GM19438 (cell line): ENCODE measurements around the gene FRMD1.

Experiments used
- ATAC-seq: cut with Tn5 transposase; IDR thresholded peaks from one replicate; pipeline ENCODE4 v1.9.1; 2021; ENCODE audit warnings: low read depth; ENCODE audit not compliant: unreplicated experiment

The FRMD1 gene

DNA sequence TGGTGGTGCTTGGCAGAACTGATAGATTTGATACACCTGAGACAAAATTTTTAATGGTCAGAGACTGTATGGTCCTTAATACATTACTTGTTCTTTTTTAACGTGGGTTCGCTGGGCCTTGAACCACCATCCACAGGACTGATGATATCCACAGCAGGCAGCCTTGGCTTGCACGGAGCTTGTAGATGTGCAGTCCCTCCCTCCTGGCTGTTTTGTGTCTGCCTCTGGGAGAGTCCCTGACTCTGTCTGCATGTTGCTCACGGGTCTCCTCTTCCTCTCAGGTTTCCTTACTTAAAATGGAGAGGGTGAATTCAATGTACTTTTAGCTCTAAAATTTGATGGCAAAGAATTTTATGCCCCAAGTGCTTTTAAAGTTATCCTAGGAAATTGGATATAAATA is 64.0 kb downstream of the FRMD1 start:
- no peak for ATAC-seq

DNA sequence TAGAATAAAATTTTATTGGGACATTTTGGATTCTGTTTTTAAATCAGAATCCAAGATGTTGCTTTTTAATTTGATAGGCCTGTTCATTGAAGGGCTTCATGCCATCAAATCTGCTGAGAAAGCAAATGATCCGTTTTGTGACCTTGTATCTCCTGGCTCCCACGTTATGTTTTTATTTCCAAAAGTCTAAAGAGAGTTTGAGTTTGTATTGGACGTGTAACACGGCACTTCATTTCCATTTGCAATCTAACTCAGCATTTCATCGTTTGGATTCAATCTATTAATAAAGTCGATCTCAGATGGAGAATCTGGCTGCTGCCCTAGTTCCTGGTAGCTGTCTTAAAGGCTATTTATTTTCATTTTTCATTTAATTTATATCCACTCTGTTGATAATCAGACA is 64.6 kb downstream of the FRMD1 start:
- no peak for ATAC-seq

DNA sequence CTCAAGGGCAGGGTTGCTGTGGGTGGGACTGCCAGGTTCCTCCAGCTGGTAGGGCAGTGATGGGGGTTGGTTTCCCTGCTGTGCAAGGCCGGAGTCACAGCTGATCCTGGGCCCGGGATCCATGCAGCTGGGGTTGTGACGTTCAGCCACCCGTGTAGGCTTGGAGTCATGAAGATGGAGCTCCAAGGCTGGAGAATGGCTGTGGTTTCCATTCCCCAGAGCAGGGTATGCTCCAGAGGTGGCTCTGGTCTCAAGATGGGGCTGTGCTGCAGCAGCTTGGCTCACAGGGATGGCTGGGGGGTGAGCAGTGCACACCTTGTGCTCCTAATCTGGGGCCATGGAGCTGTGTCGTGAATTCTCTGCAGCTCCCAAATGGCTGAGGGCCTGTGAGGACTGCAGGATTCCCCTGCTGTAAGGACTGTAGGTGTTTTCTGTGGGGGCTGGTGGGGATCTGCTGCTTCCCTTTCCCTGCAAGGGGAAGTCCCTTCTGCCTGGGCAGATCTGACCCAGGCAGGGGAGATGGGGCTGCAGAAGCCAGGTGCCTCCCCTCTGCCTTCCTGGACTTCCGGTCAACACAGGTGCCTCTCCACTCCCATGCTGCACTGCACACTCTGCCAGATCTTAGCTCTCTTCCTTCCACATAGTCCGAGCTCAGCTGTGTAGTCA is 65.6 kb downstream of the FRMD1 start:
- no peak for ATAC-seq

DNA sequence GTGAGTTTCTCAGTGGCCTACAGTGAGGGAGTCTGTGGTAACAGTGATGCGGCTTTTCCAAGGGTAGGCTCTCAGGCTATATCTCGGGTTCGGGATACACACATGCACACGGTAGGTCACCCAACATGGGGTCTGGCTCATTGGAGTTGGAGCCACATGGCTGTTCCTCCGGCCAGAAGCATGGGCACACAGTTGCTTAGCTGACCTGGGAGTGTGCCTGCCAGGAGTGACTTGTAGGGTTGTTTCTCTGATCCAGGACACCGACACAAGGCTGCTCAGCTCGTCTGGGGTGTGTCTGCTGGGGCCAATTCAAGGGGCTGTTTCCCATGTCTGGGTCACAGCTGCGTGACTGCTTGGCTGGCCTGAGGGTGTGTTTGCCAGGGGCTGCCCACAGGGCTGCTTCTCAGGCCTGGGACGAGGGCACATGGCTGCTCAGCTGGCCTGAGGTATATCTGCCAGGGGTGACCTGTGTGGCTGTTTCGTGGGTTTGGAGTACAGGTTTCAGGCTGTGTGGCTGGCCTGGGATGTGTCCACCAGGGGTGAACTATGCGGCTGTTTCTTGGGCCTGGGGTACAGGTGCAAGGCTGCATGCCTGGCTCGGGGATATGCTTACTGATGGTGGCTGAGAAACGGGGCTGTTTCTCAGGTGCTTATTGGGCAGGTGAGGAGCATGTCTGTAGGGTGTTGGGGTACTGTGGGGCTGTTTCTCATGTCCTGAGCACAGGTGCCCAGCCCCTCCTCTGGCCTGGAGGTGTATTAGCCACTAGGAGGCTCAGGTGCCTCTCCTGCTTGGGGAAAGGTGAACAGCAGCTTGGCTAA is 66.4 kb downstream of the FRMD1 start:
- ATAC-seq: no peak

DNA sequence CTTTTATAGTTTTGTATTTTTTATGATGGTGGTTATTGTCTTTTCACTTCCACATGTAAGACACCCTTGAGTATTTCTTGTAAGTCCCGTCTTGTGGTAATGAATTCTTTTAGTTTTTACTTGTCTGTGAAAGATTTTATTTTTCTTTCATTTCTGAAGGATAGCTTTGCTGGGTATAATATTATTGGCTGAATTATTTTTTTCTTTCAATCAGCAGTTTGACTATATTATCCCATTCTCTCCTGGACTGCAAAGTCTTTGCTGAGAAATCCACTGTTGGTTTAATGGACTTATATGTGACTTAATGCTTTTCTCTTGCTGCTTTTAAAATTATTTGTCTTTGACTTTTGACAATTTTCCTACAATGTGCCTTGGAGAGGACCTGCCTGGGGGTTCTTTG is 67.7 kb downstream of the FRMD1 start:
- ATAC-seq: no peak

DNA sequence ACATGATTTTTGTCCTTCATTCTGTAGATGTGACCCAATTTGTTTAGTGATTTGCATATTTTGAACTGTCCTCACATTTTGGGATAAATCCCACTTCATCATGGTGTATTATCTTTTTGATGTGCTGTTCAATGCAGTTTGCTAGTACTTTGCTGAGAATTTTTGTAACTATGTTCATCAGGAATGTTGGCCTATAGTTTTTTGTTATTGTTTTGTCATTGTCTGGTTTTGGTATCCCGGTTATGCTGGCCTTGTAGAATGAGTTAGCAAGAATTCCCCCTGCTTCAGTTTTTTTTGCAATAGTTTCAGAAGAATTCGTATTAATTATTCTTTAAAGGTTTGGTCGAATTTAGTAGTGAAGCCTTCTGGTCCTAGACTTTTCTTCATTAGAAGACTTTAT is 69.7 kb downstream of the FRMD1 start:
- ATAC-seq: no peak

DNA sequence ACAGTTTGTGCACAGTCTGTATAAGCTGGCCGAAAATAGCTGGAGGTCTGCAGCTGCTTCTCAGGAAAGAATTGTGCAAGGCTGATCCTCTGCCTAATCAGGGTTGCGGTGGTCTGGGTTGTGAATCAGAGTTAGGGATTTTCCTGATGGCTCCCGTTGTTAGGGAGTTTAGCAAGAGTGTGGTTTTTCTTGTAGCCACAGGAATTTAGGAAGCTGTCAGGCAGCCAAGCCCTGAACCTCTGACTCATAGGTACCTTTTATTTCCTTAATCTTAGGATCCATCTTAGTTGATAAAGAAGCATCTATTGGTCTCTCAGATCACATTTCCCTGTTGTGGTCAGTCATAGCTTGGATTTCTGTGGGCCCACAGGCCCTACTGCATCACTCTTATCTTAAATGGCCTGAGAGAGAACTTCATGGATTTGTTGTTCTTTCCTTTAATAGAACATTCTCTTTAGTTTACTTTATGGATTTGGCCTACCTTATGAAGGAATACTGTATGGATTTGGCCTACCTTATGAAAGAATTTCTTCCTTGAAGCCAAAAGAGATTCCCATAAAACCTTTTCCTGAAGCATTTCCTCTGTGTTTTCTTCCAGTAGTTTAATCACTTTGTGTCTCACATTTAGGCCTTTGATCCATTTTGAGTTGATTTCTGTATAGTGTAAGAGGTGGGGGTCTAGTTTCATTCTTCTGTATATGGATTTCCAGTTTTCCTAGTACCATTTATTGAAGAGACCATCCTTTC is 71.2 kb downstream of the FRMD1 start:
- ATAC-seq: no peak

DNA sequence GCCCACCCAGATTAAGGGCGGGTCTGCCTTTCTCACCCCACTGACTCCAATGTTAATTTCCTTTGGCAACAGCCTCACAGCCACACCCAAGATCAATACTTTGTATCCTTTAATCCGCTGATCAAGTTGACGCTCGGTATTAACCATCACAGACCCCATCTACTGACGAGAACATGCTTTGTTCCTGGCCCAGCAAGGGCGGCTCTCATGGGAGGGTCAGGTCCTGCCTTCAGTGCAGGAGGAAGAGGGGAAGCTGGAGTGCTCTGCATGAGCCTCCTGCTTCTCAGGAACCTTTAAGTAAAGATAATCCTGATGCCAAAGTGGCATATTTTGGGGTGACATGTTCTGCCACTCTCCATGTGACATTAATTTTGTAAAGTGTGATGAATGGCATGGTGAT is 73.2 kb downstream of the FRMD1 start:
- ATAC-seq: no peak

DNA sequence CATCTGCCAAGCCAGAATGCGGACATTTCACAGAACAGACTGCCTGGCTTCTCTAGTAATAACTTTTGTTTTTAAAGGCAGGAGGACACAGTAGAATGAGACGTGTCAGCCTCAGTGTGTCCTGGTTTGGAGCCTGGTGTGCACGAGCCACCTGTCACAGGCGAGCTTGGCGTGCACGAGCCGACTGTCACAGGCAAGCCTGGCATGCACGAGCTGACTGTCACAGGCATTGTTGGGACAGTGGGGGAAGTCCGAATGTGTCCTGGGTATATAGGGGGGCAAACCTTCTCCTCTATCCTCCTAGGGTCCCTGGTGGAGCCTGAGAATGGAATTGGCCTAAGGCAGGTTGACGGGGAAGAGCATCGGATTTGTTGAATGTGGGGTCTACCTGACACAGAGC is 74.1 kb downstream of the FRMD1 start:
- no peak for ATAC-seq

DNA sequence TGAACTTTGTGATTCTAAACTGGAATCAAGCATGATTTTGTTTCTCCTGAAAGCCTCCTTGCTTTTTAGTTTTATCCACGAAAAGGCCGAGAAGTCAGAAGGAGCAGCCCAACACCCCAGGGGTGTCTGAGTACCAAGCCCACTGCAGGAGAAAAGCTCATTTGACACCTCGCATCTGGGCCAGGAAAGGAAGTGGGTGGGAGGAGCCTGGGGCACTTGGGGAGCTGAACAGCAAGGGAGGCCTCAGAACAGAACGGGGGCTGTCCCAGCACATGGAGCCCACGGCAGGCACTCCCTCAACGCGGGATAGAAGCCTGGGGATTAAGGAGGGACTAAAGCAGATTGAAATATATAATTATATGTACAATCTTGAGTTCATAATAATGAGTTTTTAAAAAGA is 75.0 kb downstream of the FRMD1 start:
- no peak for ATAC-seq
